K562 (cell line): ENCODE measurements around the gene SNUPN. TPM values are rescaled to one million over a fixed set of nuclear protein-coding genes. Genes with fewer than 3 reads are reported as not detected.

Experiments
- CHD4 ChIP-seq: fragments of 200-600 bp; sonication (generic); IDR thresholded peaks from 3 replicates; pipeline ENCODE4 v1.6.1; 2012; ENCODE audit warnings: low read depth, mild to moderate bottlenecking, mixed read lengths, low read length, inconsistent platforms; ENCODE audit not compliant: insufficient read depth, insufficient replicate concordance, poor library complexity, severe bottlenecking
- COPS2 ChIP-seq: fragments of 450-650 bp; conservative IDR thresholded peaks from 2 replicates; pipeline ENCODE4 v1.6.1; 2016; ENCODE audit warnings: mild to moderate bottlenecking, moderate library complexity
- DIDO1 ChIP-seq: fragments of 450-650 bp; IDR thresholded peaks from 2 replicates; pipeline ENCODE4 v1.6.1; 2016; ENCODE audit warnings: low read depth, missing biosample characterization, missing genetic modification characterization
- FOXP4 ChIP-seq: sonication (generic); formaldehyde crosslinking; IDR thresholded peaks from 2 replicates; pipeline ENCODE4 v1.8.0; 2022; ENCODE audit warnings: mild to moderate bottlenecking, missing genetic modification reagents, borderline replicate concordance
- FUS ChIP-seq: fragments of 200-400 bp; formaldehyde crosslinking; optimal IDR thresholded peaks from 2 replicates; pipeline ENCODE3; 2017; ENCODE audit warnings: low read depth, low read length
- HSF4 ChIP-seq: fragments of 250-450 bp; sonication (Bioruptor Pico); IDR thresholded peaks from 2 replicates; pipeline ENCODE4 v2.1.2; 2022; ENCODE audit warnings: mild to moderate bottlenecking, moderate library complexity, borderline replicate concordance
- KLF16 ChIP-seq: IDR thresholded peaks from 2 replicates; pipeline ENCODE4 v1.6.1; 2016; ENCODE audit warnings: antibody characterized with exemption
- NFIC ChIP-seq: fragments of 450-650 bp; IDR thresholded peaks from 2 replicates; pipeline ENCODE4 v1.6.1; 2017; ENCODE audit warnings: mild to moderate bottlenecking, inconsistent platforms
- NKRF ChIP-seq: fragments of 450-650 bp; IDR thresholded peaks from 2 replicates; pipeline ENCODE4 v1.6.1; 2016; ENCODE audit warnings: borderline replicate concordance
- RAD51 ChIP-seq: fragments of 450-650 bp; IDR thresholded peaks from 2 replicates; pipeline ENCODE4 v1.7.1; 2016; ENCODE audit warnings: low read depth, mild to moderate bottlenecking, borderline replicate concordance
- SREBF2 ChIP-seq: sonication (generic); formaldehyde crosslinking; IDR thresholded peaks from 2 replicates; pipeline ENCODE4 v1.4.0; 2020; ENCODE audit warnings: mild to moderate bottlenecking, missing genetic modification reagents
- SRSF9 ChIP-seq: fragments of 200-400 bp; formaldehyde crosslinking; IDR thresholded peaks from 2 replicates; pipeline ENCODE4 v1.6.1; 2017; ENCODE audit warnings: low read depth, low read length, borderline replicate concordance
- WHSC1 ChIP-seq: IDR thresholded peaks from one replicate; pipeline ENCODE4 v1.6.1; 2012; ENCODE audit warnings: low read length, control low read depth, inconsistent platforms
- YY1 ChIP-seq, 3 experiments: IDR thresholded peaks; 2 replicates each; pipeline ENCODE4 v1.6.1; 2011; ENCODE audit warnings: low read length in 2 of 3, mild to moderate bottlenecking in 2 of 3, moderate library complexity in 2 of 3, borderline replicate concordance in 1 of 3, control low read depth in 1 of 3, low read depth in 1 of 3; ENCODE audit not compliant: insufficient read depth in 3 of 3, insufficient replicate concordance in 2 of 3, control insufficient read depth in 1 of 3, insufficient read length in 1 of 3; ENCODE audit errors: extremely low read depth in 1 of 3
- ZBTB9 ChIP-seq: fragments of 450-650 bp; formaldehyde crosslinking; IDR thresholded peaks from 2 replicates; pipeline ENCODE4 v1.4.0; 2020; ENCODE audit warnings: mild to moderate bottlenecking, moderate library complexity
- ZC3H4 ChIP-seq: sonication (generic); formaldehyde crosslinking; IDR thresholded peaks from 2 replicates; pipeline ENCODE4 v1.9.0; 2021; ENCODE audit warnings: missing genetic modification reagents, borderline replicate concordance
- ZNF124 ChIP-seq: sonication (generic); formaldehyde crosslinking; IDR thresholded peaks from 2 replicates; pipeline ENCODE4 v1.8.1; 2022; ENCODE audit warnings: missing genetic modification reagents
- ZNF436 ChIP-seq: fragments of 250-450, 450-650 bp; sonication (Bioruptor Pico); formaldehyde crosslinking; IDR thresholded peaks from 2 replicates; pipeline ENCODE4 v1.7.0; 2020; ENCODE audit warnings: mild to moderate bottlenecking
- polyA plus RNA-seq, 8 experiments: library from polyadenylated mRNA; depleted of rRNA in 4 of 8; stranded (reverse) in 5 of 8; unstranded in 3 of 8; fragments of >200 nt; fragmentation: Nextera tagmentation in 2 of 8; fragmentation: Illumina TruSeq in 1 of 8; extraction: Ambion mirVana in 2 of 8; extraction: Trizol in 1 of 8; gene quantifications; 2 replicates each; pipeline versions ENCODE4 v1.2.1 to v1.2.3, GENCODE V29; 2011 to 2014; ENCODE audit warnings: inconsistent platforms in 1 of 8, missing spikeins in 1 of 8
- total RNA-seq, 7 experiments: library from RNA; depleted of rRNA in 6 of 7; stranded (reverse); fragments of >200 nt in 6 of 7; fragmentation: Illumina TruSeq in 2 of 7; extraction: Trizol in 2 of 7; gene quantifications; 2 replicates each; pipeline versions ENCODE4 v1.2.1 to v1.2.3, GENCODE V29; 2011 to 2021; ENCODE audit warnings: low replicate concordance in 1 of 7
- TF ChIP-seq, protein P1 (sequence below): fragments of 250-450 bp; sonication (Bioruptor Pico); IDR thresholded peaks from 2 replicates; pipeline ENCODE4 v1.4.0; 2020; ENCODE audit warnings: mild to moderate bottlenecking, moderate library complexity

The SNUPN gene
- total and polyA plus RNA-seq, 9 of the 15 experiments (the other 6 are each of a cell fraction or from before 2014, with no cell fraction given): 32.2 to 78.3 (median 40.0) TPM

DNA sequence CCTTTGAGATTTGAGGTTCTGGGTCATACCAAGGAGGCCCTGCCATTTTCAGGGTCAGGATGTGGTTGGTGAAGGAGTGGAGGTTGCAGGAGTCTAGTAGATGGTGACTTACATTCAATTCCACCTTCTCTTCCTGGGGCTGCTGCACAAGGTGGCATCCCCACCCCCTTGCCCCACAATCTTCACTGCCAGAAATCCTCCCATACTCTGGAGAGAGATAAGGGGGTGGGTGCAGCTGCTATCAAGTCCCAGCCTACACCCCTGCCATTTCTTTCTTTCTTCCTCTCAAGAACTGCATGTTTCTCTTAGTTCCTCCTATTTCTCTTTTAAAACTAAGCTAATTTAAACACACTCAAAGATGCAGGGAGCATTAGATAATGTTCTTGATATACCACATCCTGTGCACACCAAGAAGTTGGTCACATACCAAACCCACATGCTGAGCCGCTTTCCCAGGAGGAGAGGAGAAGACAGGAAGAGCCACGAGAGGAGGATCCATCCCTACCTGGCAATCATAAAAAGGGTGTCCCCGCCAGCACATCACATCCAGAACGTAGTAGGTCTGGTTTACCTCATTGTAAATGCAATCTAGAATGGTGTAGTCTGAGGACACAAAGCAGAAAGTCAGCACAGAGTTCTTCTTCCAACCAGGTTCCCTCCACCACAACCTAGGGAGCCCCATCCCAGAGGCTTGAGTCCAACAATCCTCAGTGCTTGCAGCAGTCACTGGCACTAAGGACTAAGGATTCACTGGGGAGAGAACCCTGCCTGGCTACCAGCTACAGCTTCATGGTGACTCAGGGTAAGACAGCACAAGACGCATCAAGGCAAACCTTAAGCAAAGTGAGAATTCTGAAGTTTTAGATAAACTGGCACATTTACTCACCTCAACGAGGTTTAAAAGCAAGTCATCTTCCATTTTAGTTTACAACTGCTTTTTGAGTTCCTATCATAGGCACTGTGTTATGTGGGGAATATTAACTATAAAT lies 18.5 kb downstream of the SNUPN start (continued):
- TF ChIP-seq, protein P1, sequence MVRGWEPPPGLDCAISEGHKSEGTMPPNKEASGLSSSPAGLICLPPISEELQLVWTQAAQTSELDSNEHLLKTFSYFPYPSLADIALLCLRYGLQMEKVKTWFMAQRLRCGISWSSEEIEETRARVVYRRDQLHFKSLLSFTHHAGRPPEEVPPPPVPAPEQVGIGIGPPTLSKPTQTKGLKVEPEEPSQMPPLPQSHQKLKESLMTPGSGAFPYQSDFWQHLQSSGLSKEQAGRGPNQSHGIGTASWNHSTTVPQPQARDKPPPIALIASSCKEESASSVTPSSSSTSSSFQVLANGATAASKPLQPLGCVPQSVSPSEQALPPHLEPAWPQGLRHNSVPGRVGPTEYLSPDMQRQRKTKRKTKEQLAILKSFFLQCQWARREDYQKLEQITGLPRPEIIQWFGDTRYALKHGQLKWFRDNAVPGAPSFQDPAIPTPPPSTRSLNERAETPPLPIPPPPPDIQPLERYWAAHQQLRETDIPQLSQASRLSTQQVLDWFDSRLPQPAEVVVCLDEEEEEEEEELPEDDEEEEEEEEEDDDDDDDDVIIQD (CRISPR knock-in tag): no peak
- TF ChIP-seq CHD4: no peak
- TF ChIP-seq WHSC1: no peak
- TF ChIP-seq ZNF124: no peak
- TF ChIP-seq ZC3H4: no peak
- no peak for TF ChIP-seq ZNF436 (CRISPR knock-in tag)
- no peak for TF ChIP-seq YY1 (IDR thresholded peaks at IDR 0.05; ENCODE audit: borderline replicate concordance in 1 of 3, control insufficient read depth in 1 of 3, extremely low read depth in 1 of 3, insufficient read depth in 3 of 3, insufficient read length in 1 of 3, insufficient replicate concordance in 2 of 3, low read depth in 1 of 3, low read length in 2 of 3)
- TF ChIP-seq KLF16: peak; percentile 82
- TF ChIP-seq SRSF9: no peak
- TF ChIP-seq COPS2: no peak
- TF ChIP-seq RAD51: no peak
- TF ChIP-seq FOXP4 (CRISPR knock-in tag): no peak
- 0 out of 2 replicates have a peak, but pooled peaks have one; percentile 32 for TF ChIP-seq NFIC
- no peak for TF ChIP-seq ZBTB9 (CRISPR knock-in tag)
- TF ChIP-seq DIDO1 (tag): no peak
- no peak for TF ChIP-seq HSF4 (CRISPR knock-in tag)
- TF ChIP-seq FUS: no peak
- no peak for TF ChIP-seq NKRF
- no peak for TF ChIP-seq SREBF2
